ENCODE results near the gene PRR14.
"Not testable (repeated sequence)": the region's sequence is repeated elsewhere in the genome, so short reads cannot be mapped to it uniquely, and the experiment has no call there.

PRR14 gene

DNA sequence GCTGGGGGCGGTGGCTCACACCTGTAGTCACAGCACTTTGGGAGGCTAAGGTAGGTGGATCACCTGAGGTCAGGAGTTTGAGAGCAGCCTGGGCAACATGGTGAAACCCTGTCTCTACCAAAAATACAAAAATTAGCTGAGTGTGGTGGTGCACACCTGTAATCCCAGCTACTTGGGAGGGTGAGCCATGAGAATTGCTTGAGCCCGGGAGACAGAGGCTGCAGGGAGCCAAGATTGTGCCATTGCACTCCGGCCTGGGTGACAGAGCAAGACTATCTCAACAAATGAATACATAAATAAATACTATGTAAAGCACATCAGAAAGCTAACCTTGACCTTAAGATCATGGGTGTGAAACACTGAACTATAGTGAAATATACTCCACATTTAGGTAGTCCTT, 45.9 kb downstream of the PRR14 start:
- DNase-seq: not testable (repeated sequence)

DNA sequence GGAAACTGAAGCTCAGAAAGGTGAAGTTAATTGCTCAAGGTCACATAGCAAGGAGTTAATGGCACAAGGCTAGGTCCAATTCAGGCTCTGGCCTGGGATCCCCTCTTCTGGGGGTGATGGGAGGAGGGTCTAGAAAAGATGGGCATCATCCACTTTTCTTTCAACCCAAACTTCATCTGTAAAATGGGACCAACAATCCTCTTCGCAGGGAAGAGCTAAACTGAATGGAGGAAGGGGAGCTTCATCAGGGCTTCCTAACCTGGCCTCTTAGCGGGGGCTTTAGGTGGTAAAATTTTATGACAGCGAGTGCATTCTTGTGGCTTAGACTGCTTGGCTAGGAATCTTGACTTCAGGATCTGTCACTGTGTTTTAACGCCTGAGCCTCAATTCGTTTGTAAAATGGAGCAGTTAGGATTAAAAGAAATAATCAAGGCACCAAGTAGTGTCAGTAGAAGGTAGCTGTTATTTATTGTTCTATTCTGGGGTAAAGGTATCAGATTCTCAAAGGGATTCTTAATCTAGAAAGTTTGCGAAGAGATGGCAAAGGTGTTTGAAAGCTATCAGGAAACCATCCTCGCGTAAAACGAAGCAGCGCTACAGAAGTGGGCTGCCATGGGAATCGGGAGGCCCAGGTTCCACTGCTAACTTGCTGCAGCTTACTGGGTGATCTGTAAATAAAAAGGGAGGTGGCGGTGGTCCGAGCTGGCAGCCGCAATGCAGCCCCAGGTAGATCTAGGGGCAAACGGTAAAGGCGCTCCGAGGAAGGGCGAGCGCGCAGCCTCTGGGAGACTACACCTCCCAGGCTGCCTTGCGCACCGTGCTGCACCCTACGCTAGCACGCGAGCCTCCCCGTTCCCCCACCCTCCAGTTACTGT, 46.7 kb downstream of the PRR14 start:
- DNase-seq: peak in 1 of 4 experiments; percentile 98

DNA sequence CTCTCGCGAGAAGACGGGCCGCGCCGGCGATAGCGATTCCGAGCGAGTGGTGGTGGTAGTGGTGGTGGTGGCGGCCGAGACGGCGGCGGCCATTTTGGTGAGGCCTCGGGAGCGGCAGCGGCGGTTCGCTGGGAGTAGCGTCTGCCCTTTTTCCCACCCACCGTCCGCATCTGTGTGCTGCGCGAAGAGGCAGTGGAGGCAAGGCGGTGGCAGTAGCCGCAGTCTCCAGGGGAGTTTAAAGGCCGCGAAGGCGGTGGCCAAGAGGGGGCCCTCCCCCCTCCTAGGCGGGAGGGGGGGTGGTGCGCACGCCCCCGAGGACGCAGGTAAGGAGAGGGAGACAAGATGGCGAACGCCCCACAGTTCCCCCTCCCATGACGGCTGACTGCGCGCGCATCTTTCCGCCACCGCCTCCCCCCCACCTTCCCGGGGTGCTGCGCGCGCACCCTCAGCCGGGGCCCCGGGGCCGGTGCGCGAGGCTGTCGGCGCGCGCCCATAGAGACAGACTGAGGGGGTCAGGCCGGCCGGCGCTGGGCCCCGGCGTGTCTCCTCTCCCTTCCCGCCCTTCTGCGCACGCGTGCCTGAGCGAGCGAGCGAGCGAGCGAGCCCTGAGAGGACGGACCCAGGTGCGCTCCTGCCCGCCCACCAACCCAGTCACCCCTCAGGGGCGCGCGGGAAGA, 47.5 kb downstream of the PRR14 start:
- DNase-seq: peak; percentile 94 to 98 (median 96)

DNA sequence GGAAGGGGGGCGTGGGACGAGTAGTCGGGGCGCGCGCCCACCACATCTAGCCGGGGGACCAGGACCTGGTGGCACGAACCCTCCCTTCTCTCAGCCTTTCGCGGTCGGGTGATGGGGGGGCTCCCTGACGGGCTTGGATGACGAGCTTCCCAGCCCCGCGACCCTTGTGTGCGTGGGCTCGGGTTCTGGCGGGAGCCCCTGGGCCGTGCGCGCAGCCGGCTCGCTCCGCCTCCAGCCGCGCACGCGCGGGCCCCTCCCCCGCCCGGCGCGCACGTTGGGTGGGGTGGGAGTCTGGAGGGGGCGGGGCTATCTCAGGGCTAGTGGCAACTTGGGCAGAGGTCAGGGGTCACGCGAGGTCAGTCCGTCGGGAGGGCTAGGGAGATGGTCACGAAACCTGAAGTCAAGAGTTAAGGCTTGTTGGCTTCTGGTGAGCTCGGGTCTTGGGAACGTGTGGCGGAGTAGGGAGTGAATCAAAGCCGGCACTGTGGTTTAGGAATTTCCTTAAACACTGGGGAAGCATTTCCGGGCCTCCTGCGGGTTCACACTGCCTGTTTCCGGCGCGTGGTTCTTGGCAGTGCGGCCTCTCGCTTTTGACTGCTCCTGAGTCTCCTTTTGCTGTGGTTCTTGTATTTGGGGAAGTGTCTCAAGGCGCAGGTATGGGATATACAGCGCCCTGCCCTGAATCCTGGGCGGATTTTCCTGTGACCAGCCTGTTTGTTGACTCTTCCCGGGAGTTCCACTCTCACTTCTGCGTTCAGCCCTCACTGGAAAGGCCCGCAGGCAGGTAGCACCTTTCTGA, 48.3 kb downstream of the PRR14 start, which contains the start of gene SRCAP:
SRCAP (plus strand) TSS at position 356 of the 799 bp plus-strand sequence. CDS start 1,654 bp downstream, outside the sequence.
- DNase-seq: peak; percentile 58 to 72 (median 65)

DNA sequence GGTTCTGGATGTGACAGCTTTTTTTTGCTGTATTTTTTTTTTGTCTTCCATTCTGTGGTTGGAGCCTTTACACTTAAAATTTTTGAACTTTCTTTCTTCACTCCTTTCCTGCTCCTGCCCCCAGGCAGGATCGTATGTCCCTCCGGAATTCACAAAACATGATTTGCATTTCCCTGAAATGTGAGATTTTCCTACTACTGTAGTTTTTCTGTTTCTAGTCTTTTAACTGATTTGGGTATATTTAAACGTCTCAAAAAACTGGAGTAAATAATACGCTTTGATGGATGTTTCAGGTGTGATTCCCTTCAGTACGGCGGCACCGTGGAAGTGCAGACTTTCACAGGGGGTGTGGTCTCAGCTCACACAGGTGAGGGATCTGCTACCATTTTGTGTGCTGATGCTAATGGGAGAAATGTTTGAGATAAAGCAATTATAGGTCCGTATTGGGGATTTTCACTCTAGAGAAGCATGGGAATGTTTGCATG, 48.9 kb downstream of the PRR14 start:
- no peak for DNase-seq

DNA sequence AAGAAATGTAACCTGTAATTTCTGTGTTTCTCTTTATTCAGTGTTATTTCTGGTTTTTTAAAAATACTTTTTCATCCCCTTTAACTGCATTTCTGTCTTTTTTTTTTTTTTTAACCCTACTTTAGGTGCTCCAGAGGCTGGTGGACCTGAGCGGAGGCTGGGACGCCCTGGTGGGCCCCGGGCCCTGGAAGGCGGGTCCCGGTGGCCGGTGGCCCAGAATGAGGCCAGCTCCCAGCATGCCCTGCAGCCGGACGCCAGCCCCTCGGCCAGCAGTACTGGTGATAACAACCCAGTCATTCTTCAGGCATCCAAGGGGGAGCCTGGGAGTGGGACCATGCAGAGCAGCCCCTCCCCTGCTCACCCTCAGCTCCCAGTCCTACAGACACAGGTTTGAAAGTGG, 49.7 kb downstream of the PRR14 start:
- DNase-seq: no peak

DNA sequence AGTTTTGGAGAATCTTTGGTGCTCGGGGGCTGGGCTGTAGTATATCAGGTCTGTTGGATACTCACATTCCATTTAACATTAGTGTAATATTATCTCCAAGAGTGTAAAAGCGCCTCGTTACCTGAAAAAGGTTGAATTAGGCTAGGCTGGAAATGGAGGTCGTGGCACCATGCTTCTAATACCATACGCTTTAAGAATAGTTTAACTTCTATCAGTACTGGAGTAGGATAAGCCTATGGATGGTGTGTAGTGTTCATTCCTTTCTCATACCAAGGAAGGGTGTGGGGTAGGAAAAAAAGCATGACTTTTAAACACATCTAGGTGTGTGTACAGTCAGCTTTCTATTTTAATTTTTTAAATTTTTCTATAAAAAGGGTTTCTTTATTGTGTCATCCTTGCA, 50.2 kb downstream of the PRR14 start:
- DNase-seq: no peak

DNA sequence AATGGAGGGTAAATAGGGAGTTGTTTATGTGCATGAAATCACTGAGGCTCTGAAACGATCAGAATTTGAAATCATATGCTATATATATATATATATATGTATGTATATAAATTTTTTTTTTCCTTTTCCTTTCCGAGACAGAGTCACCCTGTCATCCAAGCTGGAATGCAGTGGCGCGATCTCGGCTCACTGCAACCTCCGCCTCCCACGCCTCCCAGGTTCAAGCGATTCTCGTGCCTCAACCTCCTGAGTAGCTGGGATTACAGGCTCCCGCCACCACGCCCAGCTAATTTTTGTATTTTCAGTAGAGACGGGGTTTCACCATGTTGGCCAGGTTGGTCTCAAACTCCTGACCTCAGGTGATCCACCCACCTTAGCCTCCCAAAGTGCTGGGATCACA, 52.3 kb downstream of the PRR14 start:
- DNase-seq: not testable (repeated sequence)

DNA sequence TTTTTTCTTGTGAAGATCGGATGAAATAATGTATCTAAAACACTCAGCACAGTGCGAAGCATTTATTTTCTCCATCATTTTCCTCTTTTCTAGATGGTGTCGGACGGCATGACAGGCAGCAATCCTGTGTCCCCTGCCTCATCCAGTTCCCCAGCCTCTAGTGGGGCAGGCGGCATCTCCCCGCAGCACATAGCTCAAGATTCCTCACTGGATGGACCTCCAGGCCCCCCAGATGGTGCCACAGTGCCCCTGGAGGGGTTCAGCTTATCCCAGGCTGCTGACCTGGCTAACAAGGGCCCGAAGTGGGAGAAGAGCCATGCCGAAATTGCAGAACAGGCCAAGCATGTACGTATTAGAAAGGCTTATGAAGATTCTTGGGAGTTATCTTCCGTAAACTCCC, 53.2 kb downstream of the PRR14 start:
- no peak for DNase-seq
